SK-N-SH (cell line): ENCODE data around the gene PPP3R1.

Source experiments
- MXI1 ChIP-seq: IDR thresholded peaks from 2 replicates; pipeline ENCODE4 v1.6.1; 2012; ENCODE audit warnings: mild to moderate bottlenecking, low read depth, low read length, improper control_type of control experiment
- POLR2AphosphoS5 ChIP-seq: IDR thresholded peaks from 2 replicates; pipeline ENCODE4 v1.6.1; 2012; ENCODE audit warnings: low read depth, low read length
- RFX5 ChIP-seq: IDR thresholded peaks from 2 replicates; pipeline ENCODE4 v1.6.1; 2012; ENCODE audit warnings: mild to moderate bottlenecking, improper control_type of control experiment, low read length
- SMC3 ChIP-seq: IDR thresholded peaks from 2 replicates; pipeline ENCODE4 v1.6.1; 2012; ENCODE audit warnings: low read depth, low read length, improper control_type of control experiment
- ZBTB33 ChIP-seq: IDR thresholded peaks from 2 replicates; pipeline ENCODE4 v1.4.0; 2012; ENCODE audit warnings: low read depth, borderline replicate concordance
- TF ChIP-seq, protein P1 (sequence below): fragments of 200-600 bp; sonication (generic); IDR thresholded peaks from 2 replicates; pipeline ENCODE4 v1.6.1; 2017; ENCODE audit warnings: antibody characterized with exemption, mild to moderate bottlenecking, moderate library complexity

- TF ChIP-seq SMC3: no peak
- TF ChIP-seq, protein P1, sequence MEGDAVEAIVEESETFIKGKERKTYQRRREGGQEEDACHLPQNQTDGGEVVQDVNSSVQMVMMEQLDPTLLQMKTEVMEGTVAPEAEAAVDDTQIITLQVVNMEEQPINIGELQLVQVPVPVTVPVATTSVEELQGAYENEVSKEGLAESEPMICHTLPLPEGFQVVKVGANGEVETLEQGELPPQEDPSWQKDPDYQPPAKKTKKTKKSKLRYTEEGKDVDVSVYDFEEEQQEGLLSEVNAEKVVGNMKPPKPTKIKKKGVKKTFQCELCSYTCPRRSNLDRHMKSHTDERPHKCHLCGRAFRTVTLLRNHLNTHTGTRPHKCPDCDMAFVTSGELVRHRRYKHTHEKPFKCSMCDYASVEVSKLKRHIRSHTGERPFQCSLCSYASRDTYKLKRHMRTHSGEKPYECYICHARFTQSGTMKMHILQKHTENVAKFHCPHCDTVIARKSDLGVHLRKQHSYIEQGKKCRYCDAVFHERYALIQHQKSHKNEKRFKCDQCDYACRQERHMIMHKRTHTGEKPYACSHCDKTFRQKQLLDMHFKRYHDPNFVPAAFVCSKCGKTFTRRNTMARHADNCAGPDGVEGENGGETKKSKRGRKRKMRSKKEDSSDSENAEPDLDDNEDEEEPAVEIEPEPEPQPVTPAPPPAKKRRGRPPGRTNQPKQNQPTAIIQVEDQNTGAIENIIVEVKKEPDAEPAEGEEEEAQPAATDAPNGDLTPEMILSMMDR: no peak
- TF ChIP-seq RFX5: no peak
- no peak for TF ChIP-seq POLR2AphosphoS5
- TF ChIP-seq ZBTB33: no peak
- no peak for TF ChIP-seq MXI1
These were observed 81.2 kb downstream of the PPP3R1 start for GRCh38 chr2:68171146-68171545.
